ENCODE measurements around the gene ISM1. TPM values are rescaled to one million over a fixed set of nuclear protein-coding genes. Genes with fewer than 3 reads are reported as not detected.

ISM1 gene
- polyA plus RNA-seq, 2 donors, result 1.5 to 2.2 TPM

DNA sequence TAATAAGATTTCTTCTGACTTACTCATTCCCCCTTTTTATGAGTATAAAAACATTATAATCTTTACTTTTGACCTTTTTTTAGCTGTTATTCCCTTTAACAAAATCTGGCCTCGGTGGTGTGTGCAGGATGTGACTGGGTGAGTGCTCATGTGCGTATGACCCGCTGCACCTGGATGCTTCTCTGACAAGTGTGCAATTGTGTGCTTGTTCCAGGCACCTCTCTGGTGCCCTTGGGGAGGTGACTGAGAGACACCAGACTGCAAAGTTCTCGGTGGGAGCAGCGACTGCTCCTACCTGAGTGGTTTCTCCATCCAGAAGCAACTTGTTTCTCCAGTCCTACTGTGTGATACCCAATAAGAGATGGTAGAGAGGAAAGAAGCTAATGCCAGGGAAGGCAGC lies 65.0 kb downstream of the ISM1 start:
- Histone ChIP-seq H3K4me1 (ENCODE audit: control insufficient read depth in 2 of 2, insufficient read depth in 2 of 2, low read length in 1 of 2) (peaks cover 0 to 3% of the 10 kb centered on the region in 2 donors), H3K27me3 (ENCODE audit: control insufficient read depth in 1 of 2, insufficient read depth in 2 of 2, low read length in 2 of 2) (no peaks in the 10 kb centered on the region), H3K4me3 (ENCODE audit: low read depth in 1 of 2, low read length in 2 of 2) (no peak overlapping the region), H3K27ac (ENCODE audit: low read depth in 2 of 2, low read length in 1 of 2) (no peak overlapping the region), H3K9me3 (ENCODE audit: control insufficient read depth in 2 of 2, insufficient read depth in 1 of 2, low read depth in 1 of 2, low read length in 1 of 2) (no peaks in the 10 kb centered on the region), H3K36me3 (ENCODE audit: control insufficient read depth in 2 of 2, insufficient read depth in 2 of 2, low read length in 1 of 2) (no peaks in the 10 kb centered on the region)
- 54 to 69% methylated on average over 5 of the region's 5 CpGs for WGBS, 2 donors

- Histone ChIP-seq H3K4me1 (ENCODE audit: control insufficient read depth in 2 of 2, insufficient read depth in 2 of 2, low read length in 1 of 2) (peaks cover 0 to 3% of the 10 kb centered on the region in 2 donors), H3K36me3 (ENCODE audit: control insufficient read depth in 2 of 2, insufficient read depth in 2 of 2, low read length in 1 of 2) (no peaks in the 10 kb centered on the region)
- 53 to 67% methylated on average over 7 of the region's 7 CpGs for WGBS, 2 donors
These were observed 65.5 kb downstream of the ISM1 start for GRCh38 chr20:13286607-13287006.

GRCh38 chr20:13288357-13288756 lies 67.3 kb downstream of the ISM1 start:
- Histone ChIP-seq H3K27ac (ENCODE audit: low read depth in 2 of 2, low read length in 1 of 2) (no peak overlapping the region), H3K36me3 (ENCODE audit: control insufficient read depth in 2 of 2, insufficient read depth in 2 of 2, low read length in 1 of 2) (no peaks in the 10 kb centered on the region), H3K4me1 (ENCODE audit: control insufficient read depth in 2 of 2, insufficient read depth in 2 of 2, low read length in 1 of 2) (peaks cover 0 to 3% of the 10 kb centered on the region in 2 donors), H3K27me3 (ENCODE audit: control insufficient read depth in 1 of 2, insufficient read depth in 2 of 2, low read length in 2 of 2) (no peaks in the 10 kb centered on the region), H3K9me3 (ENCODE audit: control insufficient read depth in 2 of 2, insufficient read depth in 1 of 2, low read depth in 1 of 2, low read length in 1 of 2) (no peaks in the 10 kb centered on the region), H3K4me3 (ENCODE audit: low read depth in 1 of 2, low read length in 2 of 2) (no peak overlapping the region)
- WGBS, 2 donors, result 96% methylated on average over 12 of the region's 12 CpGs

More at GRCh38 chr20:13286607-13287006, 65.5 kb downstream of the ISM1 start:
- H3K27ac ChIP-seq (ENCODE audit: low read depth in 2 of 2, low read length in 1 of 2), result no peak overlapping the region
- no peaks in the 10 kb centered on the region for H3K9me3 ChIP-seq (ENCODE audit: control insufficient read depth in 2 of 2, insufficient read depth in 1 of 2, low read depth in 1 of 2, low read length in 1 of 2)
- no peak overlapping the region for H3K4me3 ChIP-seq (ENCODE audit: low read depth in 1 of 2, low read length in 2 of 2)
- no peaks in the 10 kb centered on the region for H3K27me3 ChIP-seq (ENCODE audit: control insufficient read depth in 1 of 2, insufficient read depth in 2 of 2, low read length in 2 of 2)

DNA sequence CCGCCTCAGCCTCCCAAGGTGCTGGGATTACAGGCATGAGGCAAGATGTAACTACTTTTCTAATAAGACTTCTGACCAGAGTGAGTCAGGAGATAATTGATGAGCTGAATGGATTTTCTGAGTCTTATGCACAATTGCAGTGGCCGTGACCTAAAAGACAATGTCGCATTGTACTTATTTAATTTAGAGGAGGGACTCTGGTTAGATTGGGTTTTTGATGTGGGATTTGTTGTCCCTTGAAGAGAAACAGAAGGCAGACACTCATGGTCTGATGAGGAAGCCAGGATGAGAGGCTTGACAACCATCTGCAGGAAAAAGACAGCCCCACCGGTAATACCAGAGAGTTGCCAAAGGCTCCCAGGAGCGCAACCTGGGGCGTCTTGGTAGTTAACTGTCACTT lies 68.0 kb downstream of the ISM1 start:
- Histone ChIP-seq H3K27me3 (ENCODE audit: control insufficient read depth in 1 of 2, insufficient read depth in 2 of 2, low read length in 2 of 2) (no peaks in the 10 kb centered on the region), H3K4me3 (ENCODE audit: low read depth in 1 of 2, low read length in 2 of 2) (no peak overlapping the region), H3K27ac (ENCODE audit: low read depth in 2 of 2, low read length in 1 of 2) (no peak overlapping the region), H3K9me3 (ENCODE audit: control insufficient read depth in 2 of 2, insufficient read depth in 1 of 2, low read depth in 1 of 2, low read length in 1 of 2) (no peaks in the 10 kb centered on the region), H3K4me1 (ENCODE audit: control insufficient read depth in 2 of 2, insufficient read depth in 2 of 2, low read length in 1 of 2) (peaks cover 0 to 3% of the 10 kb centered on the region in 2 donors), H3K36me3 (ENCODE audit: control insufficient read depth in 2 of 2, insufficient read depth in 2 of 2, low read length in 1 of 2) (no peaks in the 10 kb centered on the region)
- 83 to 85% methylated on average over 6 of the region's 6 CpGs for WGBS, 2 donors

GRCh38 chr20:13290724-13291123 lies 69.7 kb downstream of the ISM1 start:
- H3K4me1 ChIP-seq (ENCODE audit: control insufficient read depth in 2 of 2, insufficient read depth in 2 of 2, low read length in 1 of 2), result peaks cover 0 to 3% of the 10 kb centered on the region in 2 donors
- H3K9me3 ChIP-seq (ENCODE audit: control insufficient read depth in 2 of 2, insufficient read depth in 1 of 2, low read depth in 1 of 2, low read length in 1 of 2), result no peaks in the 10 kb centered on the region
- H3K36me3 ChIP-seq (ENCODE audit: control insufficient read depth in 2 of 2, insufficient read depth in 2 of 2, low read length in 1 of 2), result no peaks in the 10 kb centered on the region
- H3K27me3 ChIP-seq (ENCODE audit: control insufficient read depth in 1 of 2, insufficient read depth in 2 of 2, low read length in 2 of 2), result no peaks in the 10 kb centered on the region
- WGBS, 2 donors, result 92 to 96% methylated on average over 2 of the region's 2 CpGs
- no peak overlapping the region for H3K4me3 ChIP-seq (ENCODE audit: low read depth in 1 of 2, low read length in 2 of 2)
- no peak overlapping the region for H3K27ac ChIP-seq (ENCODE audit: low read depth in 2 of 2, low read length in 1 of 2)

- H3K4me1 ChIP-seq (ENCODE audit: control insufficient read depth in 2 of 2, insufficient read depth in 2 of 2, low read length in 1 of 2), result peaks cover 0 to 3% of the 10 kb centered on the region in 2 donors
- 78 to 90% methylated on average over 5 of the region's 5 CpGs for WGBS, 2 donors
- no peaks in the 10 kb centered on the region for H3K27me3 ChIP-seq (ENCODE audit: control insufficient read depth in 1 of 2, insufficient read depth in 2 of 2, low read length in 2 of 2)
- H3K9me3 ChIP-seq (ENCODE audit: control insufficient read depth in 2 of 2, insufficient read depth in 1 of 2, low read depth in 1 of 2, low read length in 1 of 2), result no peaks in the 10 kb centered on the region
- no peaks in the 10 kb centered on the region for H3K36me3 ChIP-seq (ENCODE audit: control insufficient read depth in 2 of 2, insufficient read depth in 2 of 2, low read length in 1 of 2)
- no peak overlapping the region for H3K4me3 ChIP-seq (ENCODE audit: low read depth in 1 of 2, low read length in 2 of 2)
- no peak overlapping the region for H3K27ac ChIP-seq (ENCODE audit: low read depth in 2 of 2, low read length in 1 of 2)
These were observed 70.1 kb downstream of the ISM1 start for GRCh38 chr20:13291157-13291556.

DNA sequence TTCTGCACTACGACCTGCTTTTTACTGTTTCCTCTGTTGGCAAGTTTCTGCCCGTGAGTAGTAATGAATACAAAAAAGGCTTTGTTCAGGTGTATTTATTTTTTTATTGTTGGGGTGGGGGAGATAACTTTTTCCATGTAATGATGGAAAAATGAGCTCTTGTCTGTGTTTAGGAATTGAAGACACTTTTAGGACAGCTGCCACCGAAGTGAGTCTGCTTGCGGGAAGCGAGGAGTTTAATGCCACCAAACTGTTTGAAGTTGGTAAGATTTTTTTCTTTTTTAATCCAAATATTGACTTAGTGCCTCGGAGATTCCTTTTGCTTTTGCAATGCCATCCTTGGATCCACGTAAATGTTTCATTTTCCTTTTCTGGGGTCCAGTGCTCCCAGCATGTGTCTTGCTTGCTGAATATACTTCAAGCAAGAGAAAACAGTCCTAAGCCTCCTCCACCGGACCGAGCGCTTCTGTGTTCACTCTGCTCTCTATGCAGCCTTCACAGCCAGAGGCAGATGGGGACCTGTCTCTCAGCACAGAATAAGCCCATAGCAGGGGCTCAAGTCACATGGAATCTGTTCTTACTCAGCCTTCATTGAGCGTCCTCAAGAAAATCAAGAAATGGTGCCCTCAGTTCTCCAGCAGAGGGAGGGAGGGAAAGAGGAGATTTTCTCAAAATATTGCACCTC lies 71.3 kb downstream of the ISM1 start:
- no peaks in the 10 kb centered on the region for H3K27me3 ChIP-seq (ENCODE audit: control insufficient read depth in 1 of 2, insufficient read depth in 2 of 2, low read length in 2 of 2)
- H3K9me3 ChIP-seq (ENCODE audit: control insufficient read depth in 2 of 2, insufficient read depth in 1 of 2, low read depth in 1 of 2, low read length in 1 of 2), result no peaks in the 10 kb centered on the region
- no peaks in the 10 kb centered on the region for H3K36me3 ChIP-seq (ENCODE audit: control insufficient read depth in 2 of 2, insufficient read depth in 2 of 2, low read length in 1 of 2)
- 63 to 65% methylated on average over 11 of the region's 11 CpGs for WGBS, 2 donors
- no peaks in the 10 kb centered on the region for H3K4me1 ChIP-seq (ENCODE audit: control insufficient read depth in 2 of 2, insufficient read depth in 2 of 2, low read length in 1 of 2)
- H3K4me3 ChIP-seq (ENCODE audit: low read depth in 1 of 2, low read length in 2 of 2), result no peak overlapping the region
- H3K27ac ChIP-seq (ENCODE audit: low read depth in 2 of 2, low read length in 1 of 2), result no peak overlapping the region

GRCh38 chr20:13294522-13294921 lies 73.4 kb downstream of the ISM1 start:
- Histone ChIP-seq H3K4me3 (ENCODE audit: low read depth in 1 of 2, low read length in 2 of 2) (no peak overlapping the region), H3K9me3 (ENCODE audit: control insufficient read depth in 2 of 2, insufficient read depth in 1 of 2, low read depth in 1 of 2, low read length in 1 of 2) (no peaks in the 10 kb centered on the region), H3K36me3 (ENCODE audit: control insufficient read depth in 2 of 2, insufficient read depth in 2 of 2, low read length in 1 of 2) (no peaks in the 10 kb centered on the region), H3K4me1 (ENCODE audit: control insufficient read depth in 2 of 2, insufficient read depth in 2 of 2, low read length in 1 of 2) (no peaks in the 10 kb centered on the region), H3K27me3 (ENCODE audit: control insufficient read depth in 1 of 2, insufficient read depth in 2 of 2, low read length in 2 of 2) (no peaks in the 10 kb centered on the region), H3K27ac (ENCODE audit: low read depth in 2 of 2, low read length in 1 of 2) (no peak overlapping the region)
- 85 to 89% methylated on average over 2 of the region's 2 CpGs for WGBS, 2 donors

- Histone ChIP-seq H3K27ac (ENCODE audit: low read depth in 2 of 2, low read length in 1 of 2) (no peak overlapping the region), H3K27me3 (ENCODE audit: control insufficient read depth in 1 of 2, insufficient read depth in 2 of 2, low read length in 2 of 2) (no peaks in the 10 kb centered on the region), H3K4me3 (ENCODE audit: low read depth in 1 of 2, low read length in 2 of 2) (no peak overlapping the region), H3K36me3 (ENCODE audit: control insufficient read depth in 2 of 2, insufficient read depth in 2 of 2, low read length in 1 of 2) (no peaks in the 10 kb centered on the region), H3K9me3 (ENCODE audit: control insufficient read depth in 2 of 2, insufficient read depth in 1 of 2, low read depth in 1 of 2, low read length in 1 of 2) (no peaks in the 10 kb centered on the region), H3K4me1 (ENCODE audit: control insufficient read depth in 2 of 2, insufficient read depth in 2 of 2, low read length in 1 of 2) (no peaks in the 10 kb centered on the region)
- 74 to 83% methylated on average over 8 of the region's 8 CpGs for WGBS, 2 donors
These were observed 74.6 kb downstream of the ISM1 start for GRCh38 chr20:13295637-13296036.

- Histone ChIP-seq H3K4me3 (ENCODE audit: low read depth in 1 of 2, low read length in 2 of 2) (no peak overlapping the region), H3K27me3 (ENCODE audit: control insufficient read depth in 1 of 2, insufficient read depth in 2 of 2, low read length in 2 of 2) (no peaks in the 10 kb centered on the region), H3K9me3 (ENCODE audit: control insufficient read depth in 2 of 2, insufficient read depth in 1 of 2, low read depth in 1 of 2, low read length in 1 of 2) (no peaks in the 10 kb centered on the region), H3K4me1 (ENCODE audit: control insufficient read depth in 2 of 2, insufficient read depth in 2 of 2, low read length in 1 of 2) (no peaks in the 10 kb centered on the region), H3K36me3 (ENCODE audit: control insufficient read depth in 2 of 2, insufficient read depth in 2 of 2, low read length in 1 of 2) (no peaks in the 10 kb centered on the region), H3K27ac (ENCODE audit: low read depth in 2 of 2, low read length in 1 of 2) (no peak overlapping the region)
- WGBS, 2 donors, result 52 to 68% methylated on average over 4 of the region's 4 CpGs
These were observed 75.0 kb downstream of the ISM1 start for GRCh38 chr20:13296070-13296469.
